Measurements from ENCODE around the gene DOCK3.

The DOCK3 gene

GRCh38 chr3:51391075-51391565 lies 716.4 kb downstream of the DOCK3 start, which contains the start of gene RBM15B:
TSS of gene RBM15B (plus strand) at chr3:51391285. CDS start at chr3:51391400, 115 bp downstream.
- H3K4me3 ChIP-seq (ENCODE audit: control insufficient read depth, low read depth, low read length): peak within 1 kb of the TSS; percentile 69
- peak; percentile 86 for TF ChIP-seq CTCF (IDR thresholded peaks at IDR 0.05; ENCODE audit: control insufficient read depth, insufficient read depth, low read depth, low read length, missing control alignments)
- peak; percentile 77 for DNase-seq (ENCODE audit: low read depth)

- DNase-seq (ENCODE audit: low read depth): no peak
- TF ChIP-seq CTCF (IDR thresholded peaks at IDR 0.05; ENCODE audit: control insufficient read depth, insufficient read depth, low read depth, low read length, missing control alignments): no peak
- peak overlapping the region; percentile 69 for H3K4me3 ChIP-seq (ENCODE audit: control insufficient read depth, low read depth, low read length)
These were observed 717.0 kb downstream of the DOCK3 start for GRCh38 chr3:51391566-51392354.

GRCh38 chr3:51392355-51393133 lies 717.8 kb downstream of the DOCK3 start:
- H3K4me3 ChIP-seq (ENCODE audit: control insufficient read depth, low read depth, low read length): peak overlapping the region; percentile 69

GRCh38 chr3:51393134-51393495 lies 718.4 kb downstream of the DOCK3 start:
- H3K4me3 ChIP-seq (ENCODE audit: control insufficient read depth, low read depth, low read length): no peak overlapping the region
- no peak for DNase-seq (ENCODE audit: low read depth)
- no peak for TF ChIP-seq CTCF (IDR thresholded peaks at IDR 0.05; ENCODE audit: control insufficient read depth, insufficient read depth, low read depth, low read length, missing control alignments)

More at GRCh38 chr3:51392355-51393133, 717.8 kb downstream of the DOCK3 start:
- no peak for DNase-seq (ENCODE audit: low read depth)
- TF ChIP-seq CTCF (IDR thresholded peaks at IDR 0.05; ENCODE audit: control insufficient read depth, insufficient read depth, low read depth, low read length, missing control alignments): no peak

- no peak overlapping the region for H3K4me3 ChIP-seq (ENCODE audit: control insufficient read depth, low read depth, low read length)
- no peak for DNase-seq (ENCODE audit: low read depth)
- no peak for TF ChIP-seq CTCF (IDR thresholded peaks at IDR 0.05; ENCODE audit: control insufficient read depth, insufficient read depth, low read depth, low read length, missing control alignments)
These were observed 718.8 kb downstream of the DOCK3 start for GRCh38 chr3:51393564-51393963.

GRCh38 chr3:51394541-51394940 lies 719.8 kb downstream of the DOCK3 start:
- H3K4me3 ChIP-seq (ENCODE audit: control insufficient read depth, low read depth, low read length): no peak overlapping the region
- no peak for DNase-seq (ENCODE audit: low read depth)
- no peak for TF ChIP-seq CTCF (IDR thresholded peaks at IDR 0.05; ENCODE audit: control insufficient read depth, insufficient read depth, low read depth, low read length, missing control alignments)

Data from AG09309 (cell line).